ENCODE measurements around the gene KCNIP3.

DNA sequence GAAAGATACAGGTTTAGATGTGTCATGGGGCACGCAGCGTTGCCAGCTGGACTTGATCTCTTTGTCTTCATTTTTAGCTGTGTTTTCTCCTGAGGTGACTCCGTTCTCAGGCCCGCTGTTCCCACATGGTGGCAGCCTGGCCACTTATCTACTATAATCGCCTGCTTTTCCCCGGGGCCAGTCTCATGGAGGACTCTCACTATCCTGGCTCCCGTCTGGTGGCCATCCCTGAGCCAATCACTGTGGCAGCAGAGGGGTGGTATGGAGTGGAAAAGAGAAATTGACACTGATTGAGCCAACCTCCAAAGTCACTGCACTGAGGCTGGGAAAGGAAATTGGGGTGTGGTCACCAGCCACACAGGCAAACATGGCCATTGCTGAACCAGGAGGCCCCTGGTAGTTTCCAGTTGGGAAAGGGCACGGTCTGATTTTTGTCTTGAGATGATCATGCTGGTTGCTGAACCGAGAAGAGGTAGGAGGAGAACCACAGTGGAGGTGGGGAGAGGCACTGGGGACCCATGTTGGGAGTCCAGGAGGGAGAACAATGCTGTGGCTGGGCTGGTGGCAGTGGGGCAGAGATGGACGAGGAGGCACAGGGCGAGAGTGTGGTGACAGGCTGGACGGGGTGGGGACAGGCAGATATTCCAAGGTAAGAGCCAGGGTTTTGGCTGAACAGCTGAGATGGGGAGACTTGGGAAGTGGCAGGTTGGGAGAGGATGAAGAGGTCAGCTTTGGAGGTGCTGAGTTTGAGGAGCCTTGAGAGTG, 45.6 kb downstream of the KCNIP3 start:
- TF ChIP-seq POLR2A (IDR thresholded peaks at IDR 0.05; ENCODE audit: low read depth, low read length) (no peak), POLR2AphosphoS5 (IDR thresholded peaks at IDR 0.05; ENCODE audit: low read depth, low read length) (no peak)
